ENCODE measurements around the gene NAV2. TPM values are rescaled to one million over a fixed set of nuclear protein-coding genes. Genes with fewer than 3 reads are reported as not detected.

NAV2 gene
- total and polyA plus RNA-seq, 2 experiments from 2014 or later = 26.0 to 45.0 TPM

GRCh38 chr11:19919050-19919561, 206.5 kb downstream of the NAV2 start:
- peaks cover 3% of the 10 kb centered on the region for H3K4me1 ChIP-seq (ENCODE audit: insufficient read depth)
- Mint-ChIP-seq H3K4me1 (peaks cover 13% of the 10 kb centered on the region), H3K27me3 (ENCODE audit: insufficient read depth, low read depth, poor library complexity) (peaks cover 2% of the 10 kb centered on the region), H3K36me3 (ENCODE audit: low read depth) (peaks cover 35% of the 10 kb centered on the region), H3K27ac (no peak overlapping the region), H3K9me3 (no peaks in the 10 kb centered on the region), H3K4me3 (no peak overlapping the region)
- H3K79me2 ChIP-seq (replicated peaks; ENCODE audit: insufficient read depth) = no peaks in the 10 kb centered on the region; the same call in 1 of the 2 replicates
- TF ChIP-seq ETS1 (IDR thresholded peaks at IDR 0.05) = no peak
- TF ChIP-seq, protein P1, sequence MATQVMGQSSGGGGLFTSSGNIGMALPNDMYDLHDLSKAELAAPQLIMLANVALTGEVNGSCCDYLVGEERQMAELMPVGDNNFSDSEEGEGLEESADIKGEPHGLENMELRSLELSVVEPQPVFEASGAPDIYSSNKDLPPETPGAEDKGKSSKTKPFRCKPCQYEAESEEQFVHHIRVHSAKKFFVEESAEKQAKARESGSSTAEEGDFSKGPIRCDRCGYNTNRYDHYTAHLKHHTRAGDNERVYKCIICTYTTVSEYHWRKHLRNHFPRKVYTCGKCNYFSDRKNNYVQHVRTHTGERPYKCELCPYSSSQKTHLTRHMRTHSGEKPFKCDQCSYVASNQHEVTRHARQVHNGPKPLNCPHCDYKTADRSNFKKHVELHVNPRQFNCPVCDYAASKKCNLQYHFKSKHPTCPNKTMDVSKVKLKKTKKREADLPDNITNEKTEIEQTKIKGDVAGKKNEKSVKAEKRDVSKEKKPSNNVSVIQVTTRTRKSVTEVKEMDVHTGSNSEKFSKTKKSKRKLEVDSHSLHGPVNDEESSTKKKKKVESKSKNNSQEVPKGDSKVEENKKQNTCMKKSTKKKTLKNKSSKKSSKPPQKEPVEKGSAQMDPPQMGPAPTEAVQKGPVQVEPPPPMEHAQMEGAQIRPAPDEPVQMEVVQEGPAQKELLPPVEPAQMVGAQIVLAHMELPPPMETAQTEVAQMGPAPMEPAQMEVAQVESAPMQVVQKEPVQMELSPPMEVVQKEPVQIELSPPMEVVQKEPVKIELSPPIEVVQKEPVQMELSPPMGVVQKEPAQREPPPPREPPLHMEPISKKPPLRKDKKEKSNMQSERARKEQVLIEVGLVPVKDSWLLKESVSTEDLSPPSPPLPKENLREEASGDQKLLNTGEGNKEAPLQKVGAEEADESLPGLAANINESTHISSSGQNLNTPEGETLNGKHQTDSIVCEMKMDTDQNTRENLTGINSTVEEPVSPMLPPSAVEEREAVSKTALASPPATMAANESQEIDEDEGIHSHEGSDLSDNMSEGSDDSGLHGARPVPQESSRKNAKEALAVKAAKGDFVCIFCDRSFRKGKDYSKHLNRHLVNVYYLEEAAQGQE (IDR thresholded peaks at IDR 0.05; ENCODE audit: unreplicated experiment) = no peak
- ATAC-seq (no peak), DNase-seq (ENCODE audit: low spot score) (no peak)
- no peak overlapping the region for H3K4me2 ChIP-seq
- H3F3A ChIP-seq (replicated peaks; ENCODE audit: low read depth) = no peaks in the 10 kb centered on the region
- peaks cover 5% of the 10 kb centered on the region; the same call in 1 of the 2 replicates for H3K36me3 ChIP-seq (ENCODE audit: insufficient read depth)
- H3K9me2 ChIP-seq (ENCODE audit: insufficient read depth) = no peaks in the 10 kb centered on the region
- peaks cover 4% of the 10 kb centered on the region; the same call in 1 of the 2 replicates for H4K20me1 ChIP-seq (replicated peaks; ENCODE audit: insufficient read depth)
- H3K4me3 ChIP-seq = no peak overlapping the region
- H2AFZ ChIP-seq = no peak overlapping the region
- H3K27me3 ChIP-seq (ENCODE audit: insufficient read depth) = no peaks in the 10 kb centered on the region
- H3K27ac ChIP-seq (ENCODE audit: low read depth) = no peak overlapping the region

- Histone ChIP-seq H3K36me3 (ENCODE audit: insufficient read depth) (0 out of 2 replicates have a peak, but pooled peaks cover 5% of the 10 kb centered on the region), H3K4me3 (no peak overlapping the region), H2AFZ (no peak overlapping the region), H3K79me2 (replicated peaks; ENCODE audit: insufficient read depth) (no peaks in the 10 kb centered on the region; the same call in 1 of the 2 replicates), H3K9me2 (ENCODE audit: insufficient read depth) (no peaks in the 10 kb centered on the region), H3K4me1 (ENCODE audit: insufficient read depth) (no peaks in the 10 kb centered on the region), H3K4me2 (no peak overlapping the region), H3K27me3 (ENCODE audit: insufficient read depth) (no peaks in the 10 kb centered on the region), H3K27ac (ENCODE audit: low read depth) (no peak overlapping the region), H4K20me1 (replicated peaks; ENCODE audit: insufficient read depth) (peaks cover 4% of the 10 kb centered on the region; the same call in 1 of the 2 replicates), H3F3A (replicated peaks; ENCODE audit: low read depth) (no peaks in the 10 kb centered on the region)
- Mint-ChIP-seq H3K36me3 (ENCODE audit: low read depth) (peaks cover 27% of the 10 kb centered on the region), H3K9me3 (no peaks in the 10 kb centered on the region), H3K27ac (no peak overlapping the region), H3K4me1 (peaks cover 9% of the 10 kb centered on the region; the same call in 2 of the 3 replicates), H3K4me3 (no peak overlapping the region), H3K27me3 (ENCODE audit: insufficient read depth, low read depth, poor library complexity) (peaks cover 2% of the 10 kb centered on the region)
- no peak for ATAC-seq
- no peak for DNase-seq (ENCODE audit: low spot score)
- TF ChIP-seq ETS1 (IDR thresholded peaks at IDR 0.05) = no peak
- no peak for TF ChIP-seq JUNB (IDR thresholded peaks at IDR 0.05; ENCODE audit: unreplicated experiment)
- no peak for TF ChIP-seq CREB1 (CRISPR knock-in tag; IDR thresholded peaks at IDR 0.05; ENCODE audit: low read depth)
- TF ChIP-seq, protein P1 (IDR thresholded peaks at IDR 0.05; ENCODE audit: unreplicated experiment) = no peak
- no peak for TF ChIP-seq STAT1 (IDR thresholded peaks at IDR 0.05; ENCODE audit: unreplicated experiment)
Observed at GRCh38 chr11:19920982-19921381, 208.3 kb downstream of the NAV2 start.

Measured in GM23338 (cell line).